Suprapubic skin (tissue), 4 donors: Measurements from ENCODE around the gene BRPF1.

Experiments
- CTCF ChIP-seq, 2 donors: fragments of 200-600 bp in 1 of 2; fragments of 450-650 bp in 1 of 2; sonication (generic) in 1 of 2; IDR thresholded peaks; one replicate each; pipeline ENCODE4 v1.5.1; 2016 to 2019; ENCODE audit warnings: antibody characterized with exemption in 2 of 2, mild to moderate bottlenecking in 1 of 2, moderate library complexity in 1 of 2
- POLR2A ChIP-seq, 2 donors: fragments of 450-650 bp; IDR thresholded peaks; one replicate each; pipeline ENCODE4 v1.6.1; 2017; ENCODE audit warnings: antibody characterized with exemption in 2 of 2, mild to moderate bottlenecking in 2 of 2, moderate library complexity in 2 of 2
- POLR2AphosphoS5 ChIP-seq, 3 donors: sonication (generic); formaldehyde crosslinking; IDR thresholded peaks; one replicate each; pipeline ENCODE4 v1.6.1; 2017; ENCODE audit warnings: antibody characterized with exemption in 3 of 3

- TF ChIP-seq CTCF (IDR thresholded peaks at IDR 0.05) (no peak), POLR2A (IDR thresholded peaks at IDR 0.05) (no peak), POLR2AphosphoS5 (IDR thresholded peaks at IDR 0.05) (no peak)
Observed at GRCh38 chr3:9704347-9705322, 26.9 kb upstream of the BRPF1 start.
